NCI-H524 treated with DMSO at 0.1 percent for 48 hours (cell line): ENCODE data around the gene HDGF.

Source experiments
- DNase-seq: peaks from one replicate; lab custom pipeline; 2025; lab: John Stamatoyannopoulos, UW

The HDGF gene

GRCh38 chr1:156725683-156726280 is 25.7 kb downstream of the HDGF start:
- peak; percentile 30 for DNase-seq

- DNase-seq, result no peak
These were observed 29.9 kb downstream of the HDGF start for GRCh38 chr1:156721535-156721934.

GRCh38 chr1:156721131-156721530 is 30.3 kb downstream of the HDGF start:
- DNase-seq, result no peak

- no peak for DNase-seq
These were observed 34.1 kb downstream of the HDGF start for GRCh38 chr1:156717351-156717750.

- no peak for DNase-seq
These were observed 36.6 kb downstream of the HDGF start for GRCh38 chr1:156714830-156715229.

- DNase-seq, result no peak
These were observed 38.8 kb downstream of the HDGF start for GRCh38 chr1:156712626-156713025.

GRCh38 chr1:156711011-156711817 is 40.3 kb downstream of the HDGF start:
- DNase-seq, result no peak

GRCh38 chr1:156709757-156710489 is 41.6 kb downstream of the HDGF start:
- DNase-seq, result peak; percentile 26

GRCh38 chr1:156709031-156709430 is 42.4 kb downstream of the HDGF start:
- no peak for DNase-seq

GRCh38 chr1:156708218-156708661 is 43.2 kb downstream of the HDGF start:
- DNase-seq, result no peak

GRCh38 chr1:156707417-156708217 is 43.9 kb downstream of the HDGF start:
- no peak for DNase-seq

GRCh38 chr1:156706657-156707416 is 44.6 kb downstream of the HDGF start:
- no peak for DNase-seq

GRCh38 chr1:156705918-156706656 is 45.4 kb downstream of the HDGF start:
- DNase-seq, result no peak

- DNase-seq, result no peak
These were observed 46.1 kb downstream of the HDGF start, which contains the start of gene CRABP2 for GRCh38 chr1:156705321-156705917. CRABP2 (minus strand) TSS chr1:156705583; CDS start chr1:156705446, 137 bp downstream.

- DNase-seq, result no peak
These were observed 46.5 kb downstream of the HDGF start for GRCh38 chr1:156704930-156705320.

- DNase-seq, result no peak
These were observed 47.2 kb downstream of the HDGF start for GRCh38 chr1:156704166-156704711.

- no peak for DNase-seq
These were observed 47.7 kb downstream of the HDGF start for GRCh38 chr1:156703741-156704140.

GRCh38 chr1:156703336-156703735 is 48.1 kb downstream of the HDGF start:
- DNase-seq, result no peak

GRCh38 chr1:156700736-156701531 is 50.5 kb downstream of the HDGF start:
- no peak for DNase-seq
